PFSK-1 (cell line): ENCODE results near the gene NTN1.

Source experiments
- POLR2AphosphoS5 ChIP-seq: IDR thresholded peaks from 2 replicates; pipeline ENCODE4 v1.6.1; 2012; ENCODE audit warnings: low read depth, mild to moderate bottlenecking, control low read depth, low read length, moderate library complexity
- SIN3A ChIP-seq: IDR thresholded peaks from 2 replicates; pipeline ENCODE4 v1.6.1; 2012; ENCODE audit warnings: mild to moderate bottlenecking, low read length, moderate library complexity, borderline replicate concordance; ENCODE audit not compliant: insufficient read depth
- TAF1 ChIP-seq: IDR thresholded peaks from 2 replicates; pipeline ENCODE4 v1.6.1; 2012; ENCODE audit warnings: low read length, control low read depth, borderline replicate concordance; ENCODE audit not compliant: insufficient read depth
- TF ChIP-seq, protein P1 (sequence below), 2 experiments: IDR thresholded peaks; 2 replicates each; pipeline versions ENCODE4 v1.6.1 to v1.8.0; 2011 to 2012; ENCODE audit warnings: low read depth in 2 of 2, low read length in 2 of 2, control low read depth in 1 of 2, inconsistent platforms in 1 of 2, mild to moderate bottlenecking in 1 of 2, moderate library complexity in 1 of 2; ENCODE audit not compliant: insufficient read depth in 1 of 2

DNA sequence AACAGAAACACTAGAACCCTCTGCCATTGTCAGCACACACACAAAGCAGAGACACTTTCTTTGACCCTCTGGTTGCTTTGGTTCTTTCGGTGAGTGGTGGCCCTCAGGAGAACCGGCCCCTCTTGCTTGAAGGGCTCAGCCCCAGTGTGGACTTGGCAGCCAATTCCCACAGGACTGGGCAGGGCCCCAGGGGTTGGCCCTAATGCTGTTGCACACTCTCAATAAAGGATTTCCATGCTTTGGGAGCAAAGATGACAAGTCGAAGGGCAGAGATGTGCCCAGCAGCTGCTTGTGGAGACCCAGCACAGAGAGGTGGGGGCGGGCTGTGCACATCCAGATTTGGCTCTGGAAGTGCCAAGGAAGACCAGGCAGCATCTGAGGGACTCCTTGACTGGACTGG, 149.0 kb downstream of the NTN1 start:
- TF ChIP-seq, protein P1, sequence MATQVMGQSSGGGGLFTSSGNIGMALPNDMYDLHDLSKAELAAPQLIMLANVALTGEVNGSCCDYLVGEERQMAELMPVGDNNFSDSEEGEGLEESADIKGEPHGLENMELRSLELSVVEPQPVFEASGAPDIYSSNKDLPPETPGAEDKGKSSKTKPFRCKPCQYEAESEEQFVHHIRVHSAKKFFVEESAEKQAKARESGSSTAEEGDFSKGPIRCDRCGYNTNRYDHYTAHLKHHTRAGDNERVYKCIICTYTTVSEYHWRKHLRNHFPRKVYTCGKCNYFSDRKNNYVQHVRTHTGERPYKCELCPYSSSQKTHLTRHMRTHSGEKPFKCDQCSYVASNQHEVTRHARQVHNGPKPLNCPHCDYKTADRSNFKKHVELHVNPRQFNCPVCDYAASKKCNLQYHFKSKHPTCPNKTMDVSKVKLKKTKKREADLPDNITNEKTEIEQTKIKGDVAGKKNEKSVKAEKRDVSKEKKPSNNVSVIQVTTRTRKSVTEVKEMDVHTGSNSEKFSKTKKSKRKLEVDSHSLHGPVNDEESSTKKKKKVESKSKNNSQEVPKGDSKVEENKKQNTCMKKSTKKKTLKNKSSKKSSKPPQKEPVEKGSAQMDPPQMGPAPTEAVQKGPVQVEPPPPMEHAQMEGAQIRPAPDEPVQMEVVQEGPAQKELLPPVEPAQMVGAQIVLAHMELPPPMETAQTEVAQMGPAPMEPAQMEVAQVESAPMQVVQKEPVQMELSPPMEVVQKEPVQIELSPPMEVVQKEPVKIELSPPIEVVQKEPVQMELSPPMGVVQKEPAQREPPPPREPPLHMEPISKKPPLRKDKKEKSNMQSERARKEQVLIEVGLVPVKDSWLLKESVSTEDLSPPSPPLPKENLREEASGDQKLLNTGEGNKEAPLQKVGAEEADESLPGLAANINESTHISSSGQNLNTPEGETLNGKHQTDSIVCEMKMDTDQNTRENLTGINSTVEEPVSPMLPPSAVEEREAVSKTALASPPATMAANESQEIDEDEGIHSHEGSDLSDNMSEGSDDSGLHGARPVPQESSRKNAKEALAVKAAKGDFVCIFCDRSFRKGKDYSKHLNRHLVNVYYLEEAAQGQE (IDR thresholded peaks at IDR 0.05; ENCODE audit: insufficient read depth in 1 of 2, low read depth in 2 of 2, low read length in 2 of 2), result no peak
- TF ChIP-seq POLR2AphosphoS5, result no peak
- no peak for TF ChIP-seq TAF1
- TF ChIP-seq SIN3A, result no peak
